ENCODE results near the gene ALOX15.
"Not testable (repeated sequence)": the region's sequence is repeated elsewhere in the genome, so short reads cannot be mapped to it uniquely, and the experiment has no call there.

The ALOX15 gene

DNA sequence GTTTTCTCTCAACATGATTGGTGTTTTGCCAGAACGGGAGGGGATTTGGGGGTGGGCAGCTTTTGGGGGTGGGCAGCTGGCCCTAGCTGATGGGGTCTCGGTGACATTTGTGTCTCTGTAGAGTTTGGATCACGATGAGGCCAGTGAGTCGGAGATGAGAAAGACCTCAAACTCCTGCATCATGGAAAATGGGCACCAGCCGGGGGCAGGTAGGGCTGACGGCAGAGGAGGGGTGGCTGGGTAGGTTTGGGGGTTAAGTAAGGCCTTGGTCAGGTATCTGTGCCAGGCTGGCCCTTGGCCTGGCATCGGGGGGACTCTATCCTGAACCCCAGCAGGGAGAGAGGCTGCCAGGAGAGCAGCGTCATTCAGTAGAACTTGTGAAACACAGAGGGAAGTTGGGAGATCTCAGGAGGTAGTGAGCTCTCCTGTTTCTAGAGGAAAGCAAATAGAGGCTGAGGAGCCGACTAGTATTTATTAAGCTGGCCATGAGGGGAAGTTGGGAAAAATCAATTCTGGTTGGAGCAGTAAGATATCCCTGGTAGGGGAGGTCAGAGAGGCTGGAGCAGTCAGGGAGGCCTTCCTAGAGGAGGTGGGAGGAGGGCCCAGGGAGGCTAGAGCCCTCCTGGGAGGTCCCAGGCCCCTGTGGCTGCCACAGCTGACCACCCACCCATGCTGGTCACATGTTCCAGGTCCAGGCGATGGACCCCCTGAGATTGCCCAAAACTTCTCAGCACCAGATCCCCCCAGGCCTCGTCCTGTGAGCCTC is 49.1 kb downstream of the ALOX15 start:
- DNase-seq (ENCODE audit: low spot score): no peak

GRCh38 chr17:4591529-4591928 is 49.9 kb downstream of the ALOX15 start:
- DNase-seq (ENCODE audit: low spot score): no peak

DNA sequence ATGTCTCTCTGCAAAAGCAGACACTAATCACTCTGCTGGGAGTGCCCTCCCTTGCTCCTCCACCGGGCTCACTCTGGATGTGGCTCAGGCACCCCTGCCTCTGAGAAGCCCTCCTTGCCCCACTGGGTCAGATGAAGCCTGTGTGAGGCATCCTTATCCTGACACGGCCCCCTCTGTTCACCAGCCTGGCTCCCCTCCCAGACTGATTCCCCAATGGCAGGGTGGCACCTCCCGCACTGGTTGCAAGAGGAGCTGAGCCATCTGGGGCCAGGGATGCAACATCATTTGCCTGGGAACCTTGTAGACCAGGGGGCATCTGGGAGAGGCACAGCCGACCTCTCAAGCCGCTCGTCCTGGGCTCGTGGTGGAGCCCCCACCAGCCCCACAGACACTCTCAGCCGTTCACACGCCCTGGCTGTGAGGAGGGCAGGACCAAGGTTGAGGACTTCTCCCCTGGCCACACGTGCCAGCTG is 50.5 kb downstream of the ALOX15 start:
- no peak for DNase-seq (ENCODE audit: low spot score)

- not testable (repeated sequence) for DNase-seq (ENCODE audit: low spot score)
Measured at GRCh38 chr17:4590042-4590441, 51.4 kb downstream of the ALOX15 start.

GRCh38 chr17:4588898-4589625 is 52.4 kb downstream of the ALOX15 start:
- DNase-seq (ENCODE audit: low spot score): no peak

DNA sequence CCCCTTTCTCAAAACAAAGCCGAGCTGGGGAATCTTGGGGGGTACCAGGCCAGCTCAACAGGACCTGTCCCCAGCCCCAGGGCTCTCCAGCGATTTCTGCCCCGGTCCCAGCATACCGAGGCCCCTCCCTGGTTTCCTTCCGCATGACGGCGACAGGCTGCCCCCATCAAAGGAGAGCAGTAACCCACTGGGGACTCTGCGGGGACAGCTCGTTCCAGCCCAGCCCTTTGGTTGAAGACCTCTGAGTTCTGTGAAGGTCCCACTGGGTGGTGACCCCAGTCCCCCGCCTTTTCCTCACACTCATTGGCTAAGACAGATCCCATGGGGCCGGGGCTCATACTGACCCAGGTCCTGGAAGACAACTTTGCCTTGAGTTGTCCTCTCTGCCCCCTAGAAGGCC is 53.1 kb downstream of the ALOX15 start:
- no peak for DNase-seq (ENCODE audit: low spot score)

- DNase-seq (ENCODE audit: low spot score): no peak
Measured at GRCh38 chr17:4587803-4588202, 53.7 kb downstream of the ALOX15 start.

- no peak for DNase-seq (ENCODE audit: low spot score)
Measured at GRCh38 chr17:4587195-4587594, 54.3 kb downstream of the ALOX15 start.

DNA sequence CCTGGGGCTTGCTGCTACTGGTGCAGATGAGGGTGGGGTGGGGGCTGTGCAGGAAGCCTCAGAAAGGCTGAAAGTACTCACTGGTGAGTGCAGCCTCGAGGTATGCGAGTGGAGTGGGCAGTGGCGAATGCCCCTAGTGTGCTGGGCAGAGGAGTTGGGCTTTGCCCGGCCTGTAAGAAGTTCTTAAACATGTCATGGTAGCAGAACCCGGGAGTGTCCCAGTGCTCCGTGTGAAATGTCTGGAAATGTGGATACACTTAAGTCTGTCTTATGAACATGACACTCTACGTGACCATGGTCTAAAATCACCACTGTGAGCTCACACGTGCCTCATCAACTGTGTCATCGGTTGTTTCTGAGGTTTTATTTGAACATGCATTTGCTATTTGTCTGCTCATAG is 55.4 kb downstream of the ALOX15 start:
- DNase-seq (ENCODE audit: low spot score): no peak

DNA sequence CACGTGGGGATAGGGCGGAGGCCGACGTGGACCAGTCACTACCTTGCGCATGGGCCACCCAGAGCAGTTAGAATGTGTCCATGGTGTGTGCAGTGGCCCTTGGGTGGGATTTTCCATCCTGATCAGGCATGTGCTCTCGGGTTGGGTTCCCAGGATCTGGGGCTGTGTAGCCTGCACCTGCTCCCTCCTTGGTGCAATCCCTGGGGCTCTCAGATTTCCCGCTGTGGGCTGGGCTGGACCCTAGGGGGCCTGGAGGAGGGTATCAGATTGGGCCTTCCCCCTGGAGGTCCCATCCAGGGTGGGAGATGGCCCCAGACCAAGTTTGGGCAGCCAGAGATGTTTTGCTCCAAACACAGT is 55.9 kb downstream of the ALOX15 start:
- no peak for DNase-seq (ENCODE audit: low spot score)

DNA sequence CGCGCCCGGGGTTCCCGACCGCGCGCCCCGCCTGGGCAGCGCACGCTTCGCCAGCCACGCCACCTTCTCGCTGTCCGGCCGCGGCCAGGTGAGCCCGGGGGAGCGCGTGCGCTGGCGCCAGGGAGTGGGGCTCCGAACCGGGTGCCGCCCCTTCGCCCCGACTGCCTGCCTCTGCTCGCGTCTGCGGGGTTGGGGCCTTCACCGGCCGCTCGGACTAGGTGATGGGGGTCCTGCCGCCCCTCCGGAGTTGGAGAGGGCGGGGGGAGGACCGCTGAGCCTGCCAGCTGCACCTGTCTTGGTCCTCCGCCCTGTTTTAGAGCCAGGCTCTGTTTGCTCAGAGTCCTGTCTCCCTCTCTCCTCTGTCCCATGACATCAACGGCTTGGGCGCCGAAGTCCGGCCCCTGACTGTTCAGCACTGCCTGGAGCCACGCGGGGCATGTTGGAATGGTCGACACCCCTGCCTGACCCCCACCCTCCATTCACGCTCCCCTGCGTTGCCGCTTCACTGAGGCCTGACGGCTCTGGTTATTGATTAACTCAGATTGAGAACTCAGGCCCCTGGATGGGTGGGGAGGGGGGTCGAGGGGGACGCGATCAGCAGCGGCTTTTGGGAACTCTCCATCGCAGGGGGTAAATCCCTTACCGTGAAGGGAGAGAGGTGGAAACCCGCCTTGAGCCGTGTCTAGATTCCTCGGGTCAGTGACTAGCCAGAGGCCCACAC is 56.4 kb downstream of the ALOX15 start:
- no peak for DNase-seq (ENCODE audit: low spot score)

DNA sequence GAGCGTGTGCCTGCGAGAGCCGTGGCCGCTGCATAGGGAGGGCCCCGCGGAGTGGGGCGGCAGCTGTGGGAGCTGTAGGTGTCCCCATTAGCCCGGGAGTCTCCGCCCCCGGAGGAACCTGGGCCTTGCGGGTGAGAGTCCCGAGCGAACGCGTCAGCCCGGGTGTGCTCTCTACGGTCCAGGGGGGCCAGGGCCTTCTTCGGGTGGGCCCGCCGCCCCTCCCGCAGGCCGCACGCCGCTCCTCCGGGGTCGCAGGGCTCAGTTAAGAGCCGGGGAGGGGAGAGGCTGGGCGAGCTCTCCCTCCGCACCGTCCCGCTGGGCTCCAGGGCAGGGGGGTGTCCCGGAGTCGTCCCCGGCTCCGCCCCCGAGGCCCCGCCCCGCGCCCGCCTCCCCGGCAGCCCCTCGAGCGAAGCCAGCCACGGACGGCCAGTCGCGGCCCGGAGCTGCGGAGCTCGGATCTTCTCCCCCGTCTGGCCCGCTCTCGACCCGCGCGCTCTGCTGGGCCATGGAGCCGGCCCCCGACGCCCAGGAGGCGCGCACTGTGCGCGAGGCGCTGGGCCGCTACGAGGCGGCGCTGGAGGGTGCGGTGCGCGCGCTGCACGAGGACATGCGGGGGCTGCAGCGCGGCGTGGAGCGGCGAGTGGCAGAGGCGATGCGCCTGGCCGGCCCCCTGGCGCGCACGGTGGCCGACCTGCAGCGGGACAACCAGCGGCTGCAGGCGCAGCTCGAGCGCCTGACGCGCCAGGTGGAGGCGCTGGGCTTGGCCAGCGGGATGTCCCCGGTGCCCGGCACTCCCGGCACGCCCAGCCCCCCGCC is 57.2 kb downstream of the ALOX15 start, which contains the start of gene SMTNL2:
SMTNL2 (plus strand) TSS at position 429 of the 816 bp plus-strand sequence; CDS start at position 506, 77 bp downstream.
- DNase-seq (ENCODE audit: low spot score): peak; percentile 9

DNA sequence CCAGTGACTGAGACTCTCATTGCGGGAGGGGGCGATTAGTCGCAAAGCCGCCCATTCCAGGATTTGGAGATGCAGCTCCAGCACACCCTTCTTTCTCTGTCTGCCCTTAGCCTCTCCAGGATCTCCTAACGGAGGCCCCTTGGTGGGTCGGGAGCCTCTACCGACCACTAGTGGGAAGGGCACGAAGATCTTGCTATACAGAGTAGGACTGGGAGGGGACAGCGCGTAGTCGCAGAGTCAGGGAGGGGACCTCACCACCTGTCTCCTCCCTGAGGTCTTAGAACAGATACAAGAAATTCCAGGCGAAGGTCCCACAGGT is 57.7 kb downstream of the ALOX15 start:
- no peak for DNase-seq (ENCODE audit: low spot score)

DNA sequence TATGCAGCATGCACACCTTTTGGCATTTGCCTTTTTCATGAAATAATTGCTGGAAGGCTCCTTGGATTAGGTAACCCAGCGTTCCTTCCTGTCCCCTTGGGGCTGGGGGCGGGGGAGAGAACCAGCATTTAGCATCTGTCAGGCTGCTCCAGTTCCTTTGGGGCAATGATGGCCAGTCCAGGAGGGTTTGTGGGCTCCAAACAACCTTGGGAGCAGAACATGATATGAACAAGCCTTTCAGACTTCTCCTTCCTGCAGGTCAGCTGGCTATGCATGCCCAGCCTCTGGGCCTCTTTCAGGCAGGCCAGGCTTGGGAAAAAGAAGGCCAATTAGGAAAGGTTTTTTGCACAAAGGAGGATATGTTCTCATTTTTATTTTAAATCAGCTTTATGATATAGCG is 58.3 kb downstream of the ALOX15 start:
- no peak for DNase-seq (ENCODE audit: low spot score)

- no peak for DNase-seq (ENCODE audit: low spot score)
Measured at GRCh38 chr17:4582691-4583090, 58.8 kb downstream of the ALOX15 start.

- DNase-seq (ENCODE audit: low spot score): no peak
Measured at GRCh38 chr17:4582101-4582501, 59.4 kb downstream of the ALOX15 start.

Data from LoVo (cell line).